SU-DHL-6 (cell line): ENCODE results near the gene ATN1.

Experiments used
- H2AFZ ChIP-seq: fragments of 200-600 bp; sonication (generic); 2 replicates; pipeline ENCODE4 v1.6.1; 2014; ENCODE audit warnings: low read depth, mild to moderate bottlenecking, moderate library complexity, mixed read lengths, antibody characterized with exemption, low read length; ENCODE audit not compliant: severe bottlenecking
- H3F3A ChIP-seq: fragments of 200-600 bp; shearing (Covaris generic); 2 replicates; pipeline ENCODE4 v1.6.0; 2016; ENCODE audit warnings: antibody characterized with exemption, mild to moderate bottlenecking; ENCODE audit not compliant: insufficient read depth
- H3K27ac ChIP-seq: fragments of 200-600 bp; sonication (generic); 2 replicates; pipeline ENCODE4 v1.5.1; 2016; ENCODE audit warnings: low read depth, mild to moderate bottlenecking, low read length, moderate library complexity, mixed read lengths
- H3K27me3 ChIP-seq: fragments of 200-600 bp; sonication (generic), shearing (Covaris generic); 2 replicates; pipeline ENCODE4 v1.6.0; 2014; ENCODE audit warnings: mild to moderate bottlenecking, low read length
- H3K36me3 ChIP-seq: fragments of 200-600 bp; sonication (generic); 2 replicates; pipeline ENCODE4 v1.6.1; 2014; ENCODE audit warnings: mild to moderate bottlenecking, low read length, mixed read lengths
- H3K4me2 ChIP-seq: fragments of 300-600, 200-600 bp; shearing (Covaris generic), sonication (generic); 2 replicates; pipeline ENCODE4 v1.6.0; 2014; ENCODE audit warnings: low read length, low read depth, mild to moderate bottlenecking; ENCODE audit not compliant: poor library complexity, severe bottlenecking
- H3K4me3 ChIP-seq: fragments of 200-600 bp; sonication (generic); 2 replicates; pipeline ENCODE4 v1.5.1; 2014; ENCODE audit warnings: antibody characterized with exemption, low read length, mild to moderate bottlenecking, mixed read lengths; ENCODE audit not compliant: insufficient read depth, poor library complexity, severe bottlenecking
- H3K79me2 ChIP-seq: fragments of 200-600 bp; sonication (generic); 2 replicates; pipeline ENCODE4 v1.6.1; 2014; ENCODE audit warnings: mild to moderate bottlenecking, low read length, moderate library complexity; ENCODE audit not compliant: insufficient read depth
- H3K9ac ChIP-seq: fragments of 200-600 bp; sonication (generic); 2 replicates; pipeline ENCODE4 v1.7.0; 2014; ENCODE audit warnings: mild to moderate bottlenecking, low read length
- H3K9me2 ChIP-seq: fragments of 200-600 bp; sonication (generic); replicated peaks from 2 replicates; pipeline ENCODE4 v1.6.1; 2014; ENCODE audit warnings: low read length; ENCODE audit not compliant: insufficient read depth
- H3K9me3 ChIP-seq: fragments of 200-600 bp; sonication (generic); 2 replicates; pipeline ENCODE4 v1.6.1; 2014; ENCODE audit warnings: low read length, mixed read lengths; ENCODE audit not compliant: insufficient read depth
- H4K20me1 ChIP-seq: fragments of 200-600 bp; sonication (generic); 2 replicates; pipeline ENCODE4 v1.6.1; 2014; ENCODE audit warnings: low read depth, mild to moderate bottlenecking, antibody characterized with exemption, low read length, moderate library complexity, mixed read lengths
- CTCF ChIP-seq: fragments of 200-600 bp; sonication (generic); IDR thresholded peaks from one replicate; pipeline ENCODE4 v1.5.1; 2017; ENCODE audit warnings: antibody characterized with exemption, mild to moderate bottlenecking, low read length, moderate library complexity; ENCODE audit not compliant: insufficient read depth, poor library complexity, severe bottlenecking
- EZH2phosphoT487 ChIP-seq: fragments of 200-600 bp; sonication (generic), shearing (Covaris generic); conservative IDR thresholded peaks from 2 replicates; pipeline ENCODE4 v1.6.1; 2018; ENCODE audit warnings: mild to moderate bottlenecking, antibody characterized with exemption, low read length, moderate library complexity, mixed read lengths

ATN1 gene

DNA sequence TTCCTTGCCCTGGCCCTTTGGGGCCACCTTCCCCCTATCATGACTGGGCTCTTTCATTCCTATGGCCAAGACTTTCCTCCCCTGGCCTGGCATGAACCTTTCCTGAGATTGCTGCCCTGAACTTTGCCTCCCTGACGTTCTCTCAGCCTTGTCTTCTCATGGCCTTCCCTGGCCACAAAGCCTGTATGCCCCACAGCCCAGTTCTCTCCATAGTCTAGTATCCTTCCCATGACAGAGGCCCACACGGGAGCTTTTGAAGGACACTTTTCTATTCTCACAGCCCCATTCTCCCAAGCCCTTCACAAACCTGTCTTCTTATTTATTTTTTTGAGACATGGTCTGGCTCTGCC, 11.4 kb downstream of the ATN1 start:
- H3K36me3 ChIP-seq: no peaks in the 10 kb centered on the region
- H3F3A ChIP-seq: peaks cover 13% of the 10 kb centered on the region
- H4K20me1 ChIP-seq: no peaks in the 10 kb centered on the region
- no peak overlapping the region for H2AFZ ChIP-seq
- H3K9me2 ChIP-seq: no peaks in the 10 kb centered on the region
- H3K9ac ChIP-seq: no peak overlapping the region
- H3K9me3 ChIP-seq: no peaks in the 10 kb centered on the region
- no peaks in the 10 kb centered on the region for H3K27me3 ChIP-seq
- H3K4me3 ChIP-seq: no peak overlapping the region
- H3K4me2 ChIP-seq: no peak overlapping the region
- H3K27ac ChIP-seq: no peak overlapping the region
- no peak for TF ChIP-seq EZH2phosphoT487
- no peak for TF ChIP-seq CTCF
- H3K79me2 ChIP-seq: no peaks in the 10 kb centered on the region

DNA sequence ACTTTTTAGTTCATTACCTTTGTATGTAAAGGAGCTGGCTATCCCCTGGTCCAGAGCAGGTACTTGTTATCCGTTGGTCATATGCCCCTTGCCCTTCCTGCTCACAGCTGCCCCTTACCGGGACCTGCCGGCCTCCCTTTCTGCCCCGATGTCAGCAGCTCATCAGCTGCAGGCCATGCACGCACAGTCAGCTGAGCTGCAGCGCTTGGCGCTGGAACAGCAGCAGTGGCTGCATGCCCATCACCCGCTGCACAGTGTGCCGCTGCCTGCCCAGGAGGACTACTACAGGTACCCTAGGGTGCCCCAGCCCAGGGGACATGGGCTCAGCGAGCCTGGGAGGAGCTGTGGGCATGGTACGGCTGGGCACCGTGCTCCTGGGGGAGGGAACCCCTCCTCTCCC, 13.5 kb downstream of the ATN1 start:
- H3K9ac ChIP-seq: no peak overlapping the region
- peaks cover 25% of the 10 kb centered on the region for H3F3A ChIP-seq
- H4K20me1 ChIP-seq: no peaks in the 10 kb centered on the region
- no peaks in the 10 kb centered on the region for H3K9me2 ChIP-seq
- H3K79me2 ChIP-seq: no peaks in the 10 kb centered on the region
- H3K36me3 ChIP-seq: no peaks in the 10 kb centered on the region
- H3K4me3 ChIP-seq: no peak overlapping the region
- H3K27ac ChIP-seq: no peak overlapping the region
- H3K27me3 ChIP-seq: no peaks in the 10 kb centered on the region
- H3K9me3 ChIP-seq: no peaks in the 10 kb centered on the region
- H2AFZ ChIP-seq: no peak overlapping the region
- H3K4me2 ChIP-seq: no peak overlapping the region
- TF ChIP-seq CTCF: no peak
- no peak for TF ChIP-seq EZH2phosphoT487

- peaks cover 27% of the 10 kb centered on the region for H3F3A ChIP-seq
- H3K4me3 ChIP-seq: no peak overlapping the region
- no peaks in the 10 kb centered on the region for H3K9me3 ChIP-seq
- TF ChIP-seq CTCF: no peak
- no peak for TF ChIP-seq EZH2phosphoT487
- no peaks in the 10 kb centered on the region for H3K36me3 ChIP-seq
- no peaks in the 10 kb centered on the region for H3K79me2 ChIP-seq
- H3K9me2 ChIP-seq: no peaks in the 10 kb centered on the region
- no peaks in the 10 kb centered on the region for H4K20me1 ChIP-seq
- no peak overlapping the region for H3K4me2 ChIP-seq
- H3K27ac ChIP-seq: no peak overlapping the region
- H3K27me3 ChIP-seq: no peaks in the 10 kb centered on the region
- H3K9ac ChIP-seq: no peak overlapping the region
- H2AFZ ChIP-seq: no peak overlapping the region
Measured at GRCh38 chr12:6941782-6942181, 14.0 kb downstream of the ATN1 start.

DNA sequence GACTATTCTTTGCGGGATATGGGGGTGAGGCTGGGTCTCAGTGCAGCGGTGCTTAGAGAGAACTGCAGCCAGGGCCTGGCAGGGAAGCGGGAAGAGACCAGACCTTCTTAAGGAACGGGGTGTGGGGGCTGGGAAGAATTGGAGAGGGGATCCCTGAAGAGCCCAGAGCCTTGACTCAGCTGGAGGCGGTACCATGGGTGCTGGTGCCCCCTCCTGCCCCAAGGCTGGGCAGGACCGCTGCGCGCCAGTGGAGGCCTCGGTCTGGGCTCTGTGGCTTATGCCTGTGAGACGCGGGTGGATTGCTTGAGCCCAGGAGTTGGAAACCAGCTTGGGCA, 14.5 kb downstream of the ATN1 start:
- H3K27ac ChIP-seq: no peak overlapping the region
- H3K9me2 ChIP-seq: no peaks in the 10 kb centered on the region
- H3F3A ChIP-seq: peaks cover 31% of the 10 kb centered on the region

More for the DNA sequence above, 14.5 kb downstream of the ATN1 start:
- H3K9me3 ChIP-seq: no peaks in the 10 kb centered on the region
- TF ChIP-seq CTCF (no peak), EZH2phosphoT487 (no peak)
- H3K36me3 ChIP-seq: no peaks in the 10 kb centered on the region
- H4K20me1 ChIP-seq: no peaks in the 10 kb centered on the region
- no peak overlapping the region for H3K9ac ChIP-seq
- no peak overlapping the region for H3K4me2 ChIP-seq
- H2AFZ ChIP-seq: no peak overlapping the region
- H3K4me3 ChIP-seq: no peak overlapping the region
- no peaks in the 10 kb centered on the region for H3K79me2 ChIP-seq
- no peaks in the 10 kb centered on the region for H3K27me3 ChIP-seq
